H9 (cell line): ENCODE results near the gene KCNAB1. TPM values are rescaled to one million over a fixed set of nuclear protein-coding genes. Genes with fewer than 3 reads are reported as not detected.

Source experiments
- DNase-seq: peaks from one replicate; pipeline ENCODE4 v3.0.0-alpha.2; 2017
- H2AFZ ChIP-seq: one replicate; pipeline ENCODE4 v1.6.1; 2013; ENCODE audit warnings: mild to moderate bottlenecking, low read length, control low read depth, moderate library complexity
- H2AK5ac ChIP-seq: 2 replicates; pipeline ENCODE4 v1.6.1; 2013; ENCODE audit warnings: low read length, control low read depth, mixed read lengths; ENCODE audit not compliant: insufficient read length
- H2BK120ac ChIP-seq: one replicate; pipeline ENCODE4 v1.6.1; 2013; ENCODE audit warnings: low read depth, mild to moderate bottlenecking, low read length, control low read depth, inconsistent platforms; ENCODE audit not compliant: poor library complexity, severe bottlenecking
- H2BK12ac ChIP-seq: 2 replicates; pipeline ENCODE4 v1.6.1; 2013; ENCODE audit warnings: low read length, control low read depth, mixed read lengths, low read depth; ENCODE audit not compliant: insufficient read length
- H2BK15ac ChIP-seq: 2 replicates; pipeline ENCODE4 v1.6.1; 2013; ENCODE audit warnings: low read depth, low read length, control low read depth
- H2BK20ac ChIP-seq: one replicate; pipeline ENCODE4 v1.6.1; 2013; ENCODE audit warnings: low read depth, mild to moderate bottlenecking, low read length, control low read depth, inconsistent platforms; ENCODE audit not compliant: poor library complexity, severe bottlenecking
- H2BK5ac ChIP-seq: 2 replicates; pipeline ENCODE4 v1.6.1; 2013; ENCODE audit warnings: low read length, control low read depth, mixed read lengths; ENCODE audit not compliant: insufficient read length
- H3K14ac ChIP-seq: 2 replicates; pipeline ENCODE4 v1.6.1; 2013; ENCODE audit warnings: low read length, control low read depth; ENCODE audit not compliant: insufficient read depth
- H3K18ac ChIP-seq: 2 replicates; pipeline ENCODE4 v1.6.1; 2013; ENCODE audit warnings: low read depth, mild to moderate bottlenecking, mixed read lengths, low read length, control low read depth; ENCODE audit not compliant: insufficient read length
- H3K23ac ChIP-seq: 2 replicates; pipeline ENCODE4 v1.6.1; 2013; ENCODE audit warnings: low read length, control low read depth, mixed read lengths, low read depth; ENCODE audit not compliant: insufficient read length
- H3K23me2 ChIP-seq: 2 replicates; pipeline ENCODE4 v1.6.1; 2013; ENCODE audit warnings: low read depth, mild to moderate bottlenecking, mixed read lengths, low read length, control low read depth; ENCODE audit not compliant: insufficient read length, poor library complexity, severe bottlenecking
- H3K27ac ChIP-seq: 2 replicates; pipeline ENCODE4 v1.5.1; 2013; ENCODE audit warnings: low read length, control low read depth, mixed read lengths, low read depth; ENCODE audit not compliant: insufficient read length
- H3K27me3 ChIP-seq: 2 replicates; pipeline ENCODE4 v1.6.1; 2013; ENCODE audit warnings: low read length, control low read depth, inconsistent platforms; ENCODE audit not compliant: insufficient read depth
- H3K4ac ChIP-seq: 2 replicates; pipeline ENCODE4 v1.6.1; 2013; ENCODE audit warnings: low read depth, mild to moderate bottlenecking, control low read depth, inconsistent platforms, low read length, moderate library complexity
- H3K4me1 ChIP-seq: 2 replicates; pipeline ENCODE4 v1.6.1; 2013; ENCODE audit warnings: low read length, control low read depth, inconsistent platforms; ENCODE audit not compliant: insufficient read depth
- H3K4me2 ChIP-seq: 2 replicates; pipeline ENCODE4 v1.6.1; 2013; ENCODE audit warnings: low read length, control low read depth, mixed read lengths; ENCODE audit not compliant: insufficient read length, insufficient read depth
- H3K56ac ChIP-seq: 2 replicates; pipeline ENCODE4 v1.6.1; 2013; ENCODE audit warnings: low read depth, mild to moderate bottlenecking, mixed read lengths, low read length, control low read depth; ENCODE audit not compliant: insufficient read length
- H3K79me1 ChIP-seq: 2 replicates; pipeline ENCODE4 v1.6.1; 2013; ENCODE audit warnings: low read depth, mild to moderate bottlenecking, moderate library complexity, low read length, control low read depth, inconsistent platforms; ENCODE audit not compliant: insufficient read depth, poor library complexity, severe bottlenecking
- H3K79me2 ChIP-seq: 2 replicates; pipeline ENCODE4 v1.6.1; 2013; ENCODE audit warnings: low read length, control low read depth, inconsistent platforms; ENCODE audit not compliant: insufficient read depth
- H3K9ac ChIP-seq: 2 replicates; pipeline ENCODE4 v1.6.1; 2013; ENCODE audit warnings: low read length, control low read depth, mixed read lengths; ENCODE audit not compliant: insufficient read length; ENCODE audit errors: extremely low read depth
- H3K9me3 ChIP-seq: one replicate; pipeline ENCODE4 v1.6.1; 2013; ENCODE audit warnings: low read depth, low read length, inconsistent platforms; ENCODE audit not compliant: control insufficient read depth
- H3T11ph ChIP-seq: one replicate; pipeline ENCODE4 v1.6.1; 2013; ENCODE audit warnings: mild to moderate bottlenecking, low read length, control low read depth, inconsistent platforms
- H4K20me1 ChIP-seq: one replicate; pipeline ENCODE4 v1.6.1; 2013; ENCODE audit not compliant: control insufficient read depth, insufficient read length, insufficient read depth
- H4K5ac ChIP-seq: 2 replicates; pipeline ENCODE4 v1.6.1; 2013; ENCODE audit warnings: low read depth, mild to moderate bottlenecking, mixed read lengths, low read length, control low read depth; ENCODE audit not compliant: insufficient read length
- H4K8ac ChIP-seq: replicated peaks from 2 replicates; pipeline ENCODE4 v1.6.1; 2013; ENCODE audit warnings: low read length, control low read depth, mixed read lengths, low read depth; ENCODE audit not compliant: insufficient read length
- H4K91ac ChIP-seq: 2 replicates; pipeline ENCODE4 v1.6.1; 2013; ENCODE audit warnings: low read depth, mild to moderate bottlenecking, moderate library complexity, mixed read lengths, low read length, control low read depth; ENCODE audit not compliant: insufficient read length
- H3K27ac Mint-ChIP-seq, 3 experiments: 2 replicates in 2 of 3; 3 replicates in 1 of 3; pipeline ENCODE4 v1.8.0; 2020 to 2021; ENCODE audit warnings: mixed read lengths in 3 of 3, mild to moderate bottlenecking in 1 of 3, moderate library complexity in 1 of 3
- H3K27me3 Mint-ChIP-seq: 2 replicates; pipeline ENCODE4 v1.8.0; 2021; ENCODE audit warnings: low read depth, mild to moderate bottlenecking, moderate library complexity, mixed read lengths
- H3K36me3 Mint-ChIP-seq, 3 experiments: 2 replicates in 2 of 3; 3 replicates in 1 of 3; pipeline ENCODE4 v1.8.0; 2020 to 2021; ENCODE audit warnings: low read depth in 3 of 3, mixed read lengths in 3 of 3; ENCODE audit not compliant: insufficient read depth in 1 of 3
- H3K4me1 Mint-ChIP-seq, 2 experiments: 2 replicates each; pipeline ENCODE4 v1.8.0; 2020; ENCODE audit warnings: mixed read lengths in 2 of 2
- H3K4me3 Mint-ChIP-seq, 2 experiments: 2 replicates in 1 of 2; 3 replicates in 1 of 2; pipeline ENCODE4 v1.8.0; 2020 to 2021; ENCODE audit warnings: mild to moderate bottlenecking in 2 of 2, mixed read lengths in 2 of 2, moderate library complexity in 1 of 2
- H3K9me3 Mint-ChIP-seq, 2 experiments: 2 replicates in 1 of 2; 3 replicates in 1 of 2; pipeline ENCODE4 v1.8.0; 2020; ENCODE audit warnings: mild to moderate bottlenecking in 2 of 2, mixed read lengths in 2 of 2, moderate library complexity in 1 of 2
- CTCF ChIP-seq: fragments of 200-600 bp; sonication (generic); conservative IDR thresholded peaks from 3 replicates; pipeline ENCODE4 v1.8.0; 2021; ENCODE audit warnings: antibody characterized with exemption, mild to moderate bottlenecking
- WGBS: extraction: QIAGEN DNeasy Blood & Tissue Kit; methylation state at CpG from one replicate; pipeline ENCODE4 v1.1.7; 2013; ENCODE audit warnings: missing lambda C conversion rate, low lambda C conversion rate, mixed read lengths; ENCODE audit not compliant: insufficient read length; ENCODE audit errors: extremely low coverage; 5-methylcytosine and 5-hydroxymethylcytosine counted together
- total RNA-seq: library from RNA; stranded (reverse); gene quantifications from 2 replicates; pipeline ENCODE4 v1.2.1, GENCODE V29; 2021

Gene KCNAB1
- total RNA-seq, 1 experiment from 2014 or later = 3.7 TPM

- Mint-ChIP-seq H3K4me1 (peaks cover 20 to 25% of the 10 kb centered on the region in 2 experiments), H3K4me3 (no peak overlapping the region), H3K27me3 (no peaks in the 10 kb centered on the region), H3K27ac (no peak overlapping the region), H3K36me3 (peaks cover 0 to 2% (median 0%) of the 10 kb centered on the region in 3 experiments; a peak in 1 of 7 replicates), H3K9me3 (no peaks in the 10 kb centered on the region)
- Histone ChIP-seq H3K4me1 (peaks cover 5% of the 10 kb centered on the region; the same call in 1 of the 2 replicates), H3K9me3 (no peaks in the 10 kb centered on the region), H3K4me2 (no peak overlapping the region), H3K14ac (no peak overlapping the region), H3K4ac (no peak overlapping the region), H4K20me1 (no peaks in the 10 kb centered on the region), H4K8ac (no peak overlapping the region), H3K79me2 (no peaks in the 10 kb centered on the region), H2BK12ac (no peak overlapping the region), H3K27me3 (no peaks in the 10 kb centered on the region), H4K91ac (no peak overlapping the region), H3K18ac (no peak overlapping the region), H2BK15ac (no peak overlapping the region), H3K23me2 (no peaks in the 10 kb centered on the region), H3K9ac (no peak overlapping the region), H3K79me1 (no peaks in the 10 kb centered on the region), H3K27ac (no peak overlapping the region), H2BK120ac (no peak overlapping the region), H2BK20ac (no peak overlapping the region), H3K23ac (no peak overlapping the region), H2AK5ac (no peak overlapping the region), H3T11ph (no peak overlapping the region), H4K5ac (no peak overlapping the region), H2AFZ (no peak overlapping the region), H2BK5ac (no peak overlapping the region), H3K56ac (no peak overlapping the region)
- WGBS = no CpG with 5 or more reads among the region's 3 CpGs
- no peak for TF ChIP-seq CTCF
- DNase-seq = no peak
These were observed 412.4 kb downstream of the KCNAB1 start for GRCh38 chr3:156532730-156533129.
